Measurements from ENCODE around the gene WBP4.

DNA sequence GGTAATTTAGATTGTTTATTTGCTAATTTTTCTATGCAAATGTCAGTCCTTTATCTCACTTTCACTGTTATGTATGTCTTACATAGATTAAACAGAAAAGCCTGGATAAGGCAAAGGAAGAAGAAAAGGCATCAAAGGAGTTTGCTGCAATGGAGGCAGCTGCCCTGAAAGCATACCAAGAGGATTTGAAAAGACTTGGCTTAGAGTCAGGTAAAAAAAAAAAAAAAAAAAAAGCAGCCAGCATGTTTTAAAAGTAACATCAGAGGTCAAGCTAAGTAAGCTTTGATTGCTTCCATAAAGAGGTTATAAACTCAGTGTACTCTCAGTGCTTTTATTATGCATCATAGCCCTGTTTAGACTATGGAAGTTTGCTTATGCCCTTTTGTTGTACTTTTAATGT, 3.8 kb downstream of the WBP4 start:
- TF ChIP-seq, protein P1, sequence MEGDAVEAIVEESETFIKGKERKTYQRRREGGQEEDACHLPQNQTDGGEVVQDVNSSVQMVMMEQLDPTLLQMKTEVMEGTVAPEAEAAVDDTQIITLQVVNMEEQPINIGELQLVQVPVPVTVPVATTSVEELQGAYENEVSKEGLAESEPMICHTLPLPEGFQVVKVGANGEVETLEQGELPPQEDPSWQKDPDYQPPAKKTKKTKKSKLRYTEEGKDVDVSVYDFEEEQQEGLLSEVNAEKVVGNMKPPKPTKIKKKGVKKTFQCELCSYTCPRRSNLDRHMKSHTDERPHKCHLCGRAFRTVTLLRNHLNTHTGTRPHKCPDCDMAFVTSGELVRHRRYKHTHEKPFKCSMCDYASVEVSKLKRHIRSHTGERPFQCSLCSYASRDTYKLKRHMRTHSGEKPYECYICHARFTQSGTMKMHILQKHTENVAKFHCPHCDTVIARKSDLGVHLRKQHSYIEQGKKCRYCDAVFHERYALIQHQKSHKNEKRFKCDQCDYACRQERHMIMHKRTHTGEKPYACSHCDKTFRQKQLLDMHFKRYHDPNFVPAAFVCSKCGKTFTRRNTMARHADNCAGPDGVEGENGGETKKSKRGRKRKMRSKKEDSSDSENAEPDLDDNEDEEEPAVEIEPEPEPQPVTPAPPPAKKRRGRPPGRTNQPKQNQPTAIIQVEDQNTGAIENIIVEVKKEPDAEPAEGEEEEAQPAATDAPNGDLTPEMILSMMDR (conservative IDR thresholded peaks at IDR 0.05; ENCODE audit: low read length): no peak
- no peak for TF ChIP-seq EZH2phosphoT487 (IDR thresholded peaks at IDR 0.05; ENCODE audit: borderline replicate concordance)

Measured in Loucy (cell line).